SK-N-SH treated with all-trans-retinoic acid at 6 μM for 48 hours (cell line): ENCODE data around the gene PSEN1.

Experiments used
- ATAC-seq: fragments of 200-7000 bp; cut with Tn5 transposase; 3 replicates; pipeline ENCODE4 v1.9.1; 2020; ENCODE audit warnings: mild to moderate bottlenecking, moderate library complexity
- ARNTL ChIP-seq: fragments of 450-650 bp; formaldehyde crosslinking; IDR thresholded peaks from 2 replicates; pipeline ENCODE4 v1.5.0; 2020; ENCODE audit warnings: low read depth, mild to moderate bottlenecking, moderate library complexity, borderline replicate concordance
- CREB5 ChIP-seq: fragments of 250-450 bp; sonication (Bioruptor Pico); IDR thresholded peaks from 2 replicates; pipeline ENCODE4 v1.5.1; 2020; ENCODE audit warnings: low read depth, mild to moderate bottlenecking, moderate library complexity
- CSDC2 ChIP-seq: fragments of 250-450 bp; sonication (Bioruptor Pico); IDR thresholded peaks from 2 replicates; pipeline ENCODE4 v1.5.0; 2020; ENCODE audit warnings: mild to moderate bottlenecking, moderate library complexity
- GLIS3 ChIP-seq: fragments of 250-450 bp; sonication (Bioruptor Pico); IDR thresholded peaks from 2 replicates; pipeline ENCODE4 v1.5.0; 2020; ENCODE audit warnings: mild to moderate bottlenecking, moderate library complexity
- ISL1 ChIP-seq: fragments of 250-450 bp; sonication (Bioruptor Pico); IDR thresholded peaks from 2 replicates; pipeline ENCODE4 v2.1.2; 2022; ENCODE audit warnings: mild to moderate bottlenecking, moderate library complexity
- OSR1 ChIP-seq: fragments of 250-450 bp; sonication (Bioruptor Pico); IDR thresholded peaks from 2 replicates; pipeline ENCODE4 v1.8.0; 2022; ENCODE audit warnings: moderate library complexity, mild to moderate bottlenecking, inconsistent platforms
- PPARA ChIP-seq: fragments of 250-450 bp; sonication (Bioruptor Pico); IDR thresholded peaks from 2 replicates; pipeline ENCODE4 v1.5.0; 2020; ENCODE audit warnings: mild to moderate bottlenecking, borderline replicate concordance
- RARB ChIP-seq: fragments of 250-450 bp; sonication (Bioruptor Pico); IDR thresholded peaks from 2 replicates; pipeline ENCODE4 v1.8.0; 2021; ENCODE audit warnings: mild to moderate bottlenecking, moderate library complexity
- TCF4 ChIP-seq: fragments of 250-450 bp; sonication (Bioruptor Pico); IDR thresholded peaks from 2 replicates; pipeline ENCODE4 v1.8.0; 2021; ENCODE audit warnings: mild to moderate bottlenecking, moderate library complexity, borderline replicate concordance
- TOX ChIP-seq: fragments of 250-450 bp; sonication (Bioruptor Pico); IDR thresholded peaks from 2 replicates; pipeline ENCODE4 v1.8.0; 2021; ENCODE audit warnings: mild to moderate bottlenecking, moderate library complexity, borderline replicate concordance
- ZC3H10 ChIP-seq: fragments of 250-450 bp; sonication (Bioruptor Pico); IDR thresholded peaks from 2 replicates; pipeline ENCODE4 v1.5.1; 2021; ENCODE audit warnings: mild to moderate bottlenecking, moderate library complexity
- ZFP3 ChIP-seq: fragments of 250-450 bp; sonication (Bioruptor Pico); IDR thresholded peaks from 2 replicates; pipeline ENCODE4 v1.5.0; 2020; ENCODE audit warnings: mild to moderate bottlenecking, moderate library complexity
- ZFP30 ChIP-seq: fragments of 450-650 bp; formaldehyde crosslinking; IDR thresholded peaks from 2 replicates; pipeline ENCODE4 v1.5.0; 2022; ENCODE audit warnings: mild to moderate bottlenecking, moderate library complexity
- ZNF565 ChIP-seq: fragments of 450-650 bp; formaldehyde crosslinking; conservative IDR thresholded peaks from 2 replicates; pipeline ENCODE4 v1.5.0; 2020; ENCODE audit warnings: low read depth, mild to moderate bottlenecking, moderate library complexity
- ZNF70 ChIP-seq: fragments of 450-650 bp; formaldehyde crosslinking; IDR thresholded peaks from 2 replicates; pipeline ENCODE4 v1.5.0; 2020; ENCODE audit warnings: mild to moderate bottlenecking, moderate library complexity
- ZNF8 ChIP-seq: fragments of 450-650 bp; formaldehyde crosslinking; IDR thresholded peaks from 2 replicates; pipeline ENCODE4 v1.5.0; 2020; ENCODE audit warnings: mild to moderate bottlenecking, moderate library complexity
- TF ChIP-seq, protein P1 (sequence below): fragments of 250-450 bp; sonication (Bioruptor Pico); IDR thresholded peaks from 2 replicates; pipeline ENCODE4 v1.5.0; 2020; ENCODE audit warnings: mild to moderate bottlenecking, moderate library complexity
- TF ChIP-seq, protein P2 (sequence below): fragments of 250-450 bp; sonication (Bioruptor Pico); IDR thresholded peaks from 2 replicates; pipeline ENCODE4 v1.8.0; 2021; ENCODE audit warnings: low read depth, mild to moderate bottlenecking, moderate library complexity, borderline replicate concordance

The PSEN1 gene

GRCh38 chr14:73262427-73263183, 126.3 kb downstream of the PSEN1 start:
- no peak for ATAC-seq
- TF ChIP-seq RARB (CRISPR knock-in tag) (no peak), ZNF565 (no peak), ARNTL (no peak), OSR1 (CRISPR knock-in tag) (no peak)

GRCh38 chr14:73263606-73264005, 127.3 kb downstream of the PSEN1 start:
- ATAC-seq = no peak
- no peak for TF ChIP-seq PPARA (CRISPR knock-in tag)
- no peak for TF ChIP-seq TOX (CRISPR knock-in tag)
- TF ChIP-seq, protein P1, sequence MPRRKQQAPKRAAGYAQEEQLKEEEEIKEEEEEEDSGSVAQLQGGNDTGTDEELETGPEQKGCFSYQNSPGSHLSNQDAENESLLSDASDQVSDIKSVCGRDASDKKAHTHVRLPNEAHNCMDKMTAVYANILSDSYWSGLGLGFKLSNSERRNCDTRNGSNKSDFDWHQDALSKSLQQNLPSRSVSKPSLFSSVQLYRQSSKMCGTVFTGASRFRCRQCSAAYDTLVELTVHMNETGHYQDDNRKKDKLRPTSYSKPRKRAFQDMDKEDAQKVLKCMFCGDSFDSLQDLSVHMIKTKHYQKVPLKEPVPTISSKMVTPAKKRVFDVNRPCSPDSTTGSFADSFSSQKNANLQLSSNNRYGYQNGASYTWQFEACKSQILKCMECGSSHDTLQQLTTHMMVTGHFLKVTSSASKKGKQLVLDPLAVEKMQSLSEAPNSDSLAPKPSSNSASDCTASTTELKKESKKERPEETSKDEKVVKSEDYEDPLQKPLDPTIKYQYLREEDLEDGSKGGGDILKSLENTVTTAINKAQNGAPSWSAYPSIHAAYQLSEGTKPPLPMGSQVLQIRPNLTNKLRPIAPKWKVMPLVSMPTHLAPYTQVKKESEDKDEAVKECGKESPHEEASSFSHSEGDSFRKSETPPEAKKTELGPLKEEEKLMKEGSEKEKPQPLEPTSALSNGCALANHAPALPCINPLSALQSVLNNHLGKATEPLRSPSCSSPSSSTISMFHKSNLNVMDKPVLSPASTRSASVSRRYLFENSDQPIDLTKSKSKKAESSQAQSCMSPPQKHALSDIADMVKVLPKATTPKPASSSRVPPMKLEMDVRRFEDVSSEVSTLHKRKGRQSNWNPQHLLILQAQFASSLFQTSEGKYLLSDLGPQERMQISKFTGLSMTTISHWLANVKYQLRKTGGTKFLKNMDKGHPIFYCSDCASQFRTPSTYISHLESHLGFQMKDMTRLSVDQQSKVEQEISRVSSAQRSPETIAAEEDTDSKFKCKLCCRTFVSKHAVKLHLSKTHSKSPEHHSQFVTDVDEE (CRISPR knock-in tag) = no peak
- TF ChIP-seq TCF4 = no peak
- TF ChIP-seq CSDC2 (CRISPR knock-in tag) = no peak
- TF ChIP-seq ZC3H10 = no peak
- TF ChIP-seq ZNF8 (CRISPR knock-in tag) = no peak
- TF ChIP-seq ZFP30 = no peak
- no peak for TF ChIP-seq ZFP3 (CRISPR knock-in tag)
- no peak for TF ChIP-seq GLIS3 (CRISPR knock-in tag)
- TF ChIP-seq, all 23 proteins: peak for 0

GRCh38 chr14:73264080-73264884, 128.0 kb downstream of the PSEN1 start:
- ATAC-seq = no peak
- no peak for TF ChIP-seq ZNF70
- TF ChIP-seq CREB5 = no peak
- no peak for TF ChIP-seq PPARA (CRISPR knock-in tag)
- TF ChIP-seq, protein P2, sequence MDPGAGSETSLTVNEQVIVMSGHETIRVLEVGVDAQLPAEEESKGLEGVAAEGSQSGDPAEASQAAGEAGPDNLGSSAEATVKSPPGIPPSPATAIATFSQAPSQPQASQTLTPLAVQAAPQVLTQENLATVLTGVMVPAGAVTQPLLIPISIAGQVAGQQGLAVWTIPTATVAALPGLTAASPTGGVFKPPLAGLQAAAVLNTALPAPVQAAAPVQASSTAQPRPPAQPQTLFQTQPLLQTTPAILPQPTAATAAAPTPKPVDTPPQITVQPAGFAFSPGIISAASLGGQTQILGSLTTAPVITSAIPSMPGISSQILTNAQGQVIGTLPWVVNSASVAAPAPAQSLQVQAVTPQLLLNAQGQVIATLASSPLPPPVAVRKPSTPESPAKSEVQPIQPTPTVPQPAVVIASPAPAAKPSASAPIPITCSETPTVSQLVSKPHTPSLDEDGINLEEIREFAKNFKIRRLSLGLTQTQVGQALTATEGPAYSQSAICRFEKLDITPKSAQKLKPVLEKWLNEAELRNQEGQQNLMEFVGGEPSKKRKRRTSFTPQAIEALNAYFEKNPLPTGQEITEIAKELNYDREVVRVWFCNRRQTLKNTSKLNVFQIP = no peak
- no peak for TF ChIP-seq ZFP3 (CRISPR knock-in tag)
- no peak for TF ChIP-seq ISL1 (CRISPR knock-in tag)
- no peak for TF ChIP-seq CSDC2 (CRISPR knock-in tag)
- TF ChIP-seq TOX (CRISPR knock-in tag) = no peak
- no peak for TF ChIP-seq GLIS3 (CRISPR knock-in tag)
- TF ChIP-seq ZNF8 (CRISPR knock-in tag) = no peak
- no peak for TF ChIP-seq ZFP30
- no peak for TF ChIP-seq RARB (CRISPR knock-in tag)
- TF ChIP-seq, protein P1 (CRISPR knock-in tag) = no peak
